OCI-LY3 (cell line): ENCODE results near the gene DRD1.

Experiments used
- H2AFZ ChIP-seq: fragments of 200-600, 300-600 bp; shearing (Covaris generic); 2 replicates; pipeline ENCODE4 v1.6.0; 2014; ENCODE audit warnings: antibody characterized with exemption, low read depth, low read length
- H3K27ac ChIP-seq: fragments of 200-600, 300-600 bp; sonication (generic); 2 replicates; pipeline ENCODE4 v1.5.1; 2014; ENCODE audit warnings: mild to moderate bottlenecking, low read length, moderate library complexity, mixed read lengths
- H3K27me3 ChIP-seq: fragments of 200-600, 300-600 bp; sonication (generic); 2 replicates; pipeline ENCODE4 v1.6.1; 2014; ENCODE audit warnings: low read depth, low read length, mixed read lengths
- H3K36me3 ChIP-seq: fragments of 200-600, 300-600 bp; sonication (generic); replicated peaks from 2 replicates; pipeline ENCODE3; 2014; ENCODE audit warnings: low read depth, low read length, mixed read lengths
- H3K4me1 ChIP-seq: fragments of 300-600, 200-600 bp; sonication (generic); 2 replicates; pipeline ENCODE4 v1.6.1; 2014; ENCODE audit warnings: low read length, mixed read lengths
- H3K4me2 ChIP-seq: fragments of 200-600, 300-600 bp; sonication (generic); 2 replicates; pipeline ENCODE4 v1.6.1; 2014; ENCODE audit warnings: low read length, mixed read lengths
- H3K4me3 ChIP-seq: fragments of 300-600, 200-600 bp; sonication (generic); 2 replicates; pipeline ENCODE4 v1.5.1; 2014; ENCODE audit warnings: antibody characterized with exemption, mild to moderate bottlenecking, low read length, moderate library complexity
- H3K79me2 ChIP-seq: fragments of 300-600, 200-600 bp; shearing (Covaris generic); 2 replicates; pipeline ENCODE4 v1.6.1; 2014; ENCODE audit warnings: mild to moderate bottlenecking, low read length, mixed read lengths
- H3K9ac ChIP-seq: fragments of 300-600, 200-600 bp; shearing (Covaris generic); 2 replicates; pipeline ENCODE4 v1.6.0; 2014; ENCODE audit warnings: mild to moderate bottlenecking, low read length, moderate library complexity
- H3K9me3 ChIP-seq: fragments of 200-600, 300-600 bp; shearing (Covaris generic); 2 replicates; pipeline ENCODE4 v1.6.1; 2014; ENCODE audit warnings: low read length, mixed read lengths; ENCODE audit not compliant: insufficient read depth
- H4K20me1 ChIP-seq: fragments of 200-600, 300-600 bp; sonication (generic); 2 replicates; pipeline ENCODE4 v1.6.1; 2016; ENCODE audit warnings: low read length, mixed read lengths; ENCODE audit not compliant: insufficient read depth
- EZH2phosphoT487 ChIP-seq: fragments of 200-600 bp; shearing (Covaris generic); IDR thresholded peaks from 2 replicates; pipeline ENCODE4 v1.6.1; 2018; ENCODE audit warnings: antibody characterized with exemption, mixed run types, low read depth
- TF ChIP-seq, protein P1 (sequence below): fragments of 200-600, 300-600 bp; sonication (generic); IDR thresholded peaks from 2 replicates; pipeline ENCODE4 v1.5.1; 2014; ENCODE audit warnings: antibody characterized with exemption, low read length, low read depth

Gene DRD1

DNA sequence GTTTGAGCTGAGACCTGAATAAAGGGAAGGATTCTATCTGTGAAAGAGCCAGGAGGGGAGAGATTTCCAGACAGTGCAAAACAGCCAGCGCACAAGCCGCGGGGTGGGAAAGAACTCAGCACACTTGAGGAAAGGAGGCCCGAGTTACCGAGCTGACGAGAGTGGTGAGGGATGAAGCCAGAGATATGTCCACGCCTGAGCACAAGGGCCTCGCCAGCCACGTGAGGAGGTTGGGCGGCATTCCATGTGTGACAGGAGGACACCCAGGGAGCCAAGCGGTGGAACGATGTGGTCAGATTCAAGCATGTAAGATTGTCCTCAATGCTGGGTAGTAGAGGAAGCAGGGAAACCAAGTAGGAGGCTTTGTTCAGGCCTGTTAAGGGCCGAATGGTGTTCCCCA, 17.4 kb upstream of the DRD1 start:
- no peaks in the 10 kb centered on the region for H3K79me2 ChIP-seq
- no peak overlapping the region for H3K9ac ChIP-seq
- H2AFZ ChIP-seq = no peak overlapping the region
- no peaks in the 10 kb centered on the region for H3K4me1 ChIP-seq
- no peaks in the 10 kb centered on the region for H3K9me3 ChIP-seq
- peaks cover 21% of the 10 kb centered on the region for H3K27me3 ChIP-seq
- H4K20me1 ChIP-seq = no peaks in the 10 kb centered on the region
- TF ChIP-seq EZH2phosphoT487 = no peak
- TF ChIP-seq, protein P1, sequence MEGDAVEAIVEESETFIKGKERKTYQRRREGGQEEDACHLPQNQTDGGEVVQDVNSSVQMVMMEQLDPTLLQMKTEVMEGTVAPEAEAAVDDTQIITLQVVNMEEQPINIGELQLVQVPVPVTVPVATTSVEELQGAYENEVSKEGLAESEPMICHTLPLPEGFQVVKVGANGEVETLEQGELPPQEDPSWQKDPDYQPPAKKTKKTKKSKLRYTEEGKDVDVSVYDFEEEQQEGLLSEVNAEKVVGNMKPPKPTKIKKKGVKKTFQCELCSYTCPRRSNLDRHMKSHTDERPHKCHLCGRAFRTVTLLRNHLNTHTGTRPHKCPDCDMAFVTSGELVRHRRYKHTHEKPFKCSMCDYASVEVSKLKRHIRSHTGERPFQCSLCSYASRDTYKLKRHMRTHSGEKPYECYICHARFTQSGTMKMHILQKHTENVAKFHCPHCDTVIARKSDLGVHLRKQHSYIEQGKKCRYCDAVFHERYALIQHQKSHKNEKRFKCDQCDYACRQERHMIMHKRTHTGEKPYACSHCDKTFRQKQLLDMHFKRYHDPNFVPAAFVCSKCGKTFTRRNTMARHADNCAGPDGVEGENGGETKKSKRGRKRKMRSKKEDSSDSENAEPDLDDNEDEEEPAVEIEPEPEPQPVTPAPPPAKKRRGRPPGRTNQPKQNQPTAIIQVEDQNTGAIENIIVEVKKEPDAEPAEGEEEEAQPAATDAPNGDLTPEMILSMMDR = no peak
- no peak overlapping the region for H3K4me3 ChIP-seq
- H3K36me3 ChIP-seq = no peaks in the 10 kb centered on the region
- no peak overlapping the region for H3K27ac ChIP-seq
- no peak overlapping the region for H3K4me2 ChIP-seq

DNA sequence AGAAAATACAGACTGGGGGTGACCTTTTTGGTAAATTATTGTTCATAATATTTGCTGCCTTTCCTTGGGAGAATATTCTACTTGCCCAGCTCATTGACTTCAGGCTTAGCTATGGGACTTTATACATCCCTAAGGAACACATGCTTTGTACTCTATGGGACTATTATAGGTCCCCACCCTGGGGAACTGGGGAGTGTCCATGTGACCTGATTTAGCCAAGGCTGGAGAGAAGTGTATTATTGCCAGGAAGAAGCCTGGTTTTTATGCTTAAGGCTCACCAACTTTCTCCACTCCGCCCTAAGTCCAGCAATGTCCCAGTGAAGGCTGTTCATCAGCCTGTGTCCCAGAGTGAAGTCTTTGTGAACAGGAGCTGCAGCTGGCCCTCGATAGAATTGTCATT, 16.6 kb upstream of the DRD1 start:
- no peaks in the 10 kb centered on the region for H4K20me1 ChIP-seq
- TF ChIP-seq, protein P1 = no peak
- TF ChIP-seq EZH2phosphoT487 = no peak

DNA sequence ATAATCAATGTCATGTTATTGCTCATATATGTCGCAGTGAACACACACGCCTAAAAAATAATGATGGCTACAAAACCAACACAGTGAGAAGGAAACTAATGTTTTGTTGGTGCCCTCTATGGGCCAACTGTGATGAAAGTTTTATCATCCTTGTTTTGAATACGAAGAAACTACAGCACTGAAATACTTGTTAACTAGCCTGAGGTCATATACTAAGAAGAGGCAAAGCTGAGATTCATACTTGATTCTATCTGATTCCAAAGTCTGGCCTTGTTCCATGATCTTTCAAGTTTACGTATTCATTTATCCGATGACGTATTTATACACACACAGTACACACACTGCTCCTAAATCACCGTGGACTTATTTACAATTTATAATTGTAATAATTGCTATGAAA, 16.1 kb upstream of the DRD1 start:
- no peaks in the 10 kb centered on the region for H4K20me1 ChIP-seq
- H3K4me2 ChIP-seq = no peak overlapping the region
- H3K4me3 ChIP-seq = no peak overlapping the region
- H3K36me3 ChIP-seq = no peaks in the 10 kb centered on the region
- no peak overlapping the region for H3K27ac ChIP-seq
- no peak overlapping the region for H3K9ac ChIP-seq
- no peak for TF ChIP-seq EZH2phosphoT487
- TF ChIP-seq, protein P1 = peak; percentile 62
- H3K79me2 ChIP-seq = no peaks in the 10 kb centered on the region
- H3K4me1 ChIP-seq = no peaks in the 10 kb centered on the region
- no peak overlapping the region for H2AFZ ChIP-seq
- H3K27me3 ChIP-seq = peaks cover 13% of the 10 kb centered on the region
- H3K9me3 ChIP-seq = no peaks in the 10 kb centered on the region

More for the DNA sequence above, 16.6 kb upstream of the DRD1 start:
- Histone ChIP-seq H3K27me3 (peaks cover 16% of the 10 kb centered on the region), H2AFZ (no peak overlapping the region), H3K4me1 (no peaks in the 10 kb centered on the region), H3K79me2 (no peaks in the 10 kb centered on the region), H3K9ac (no peak overlapping the region), H3K4me3 (no peak overlapping the region), H3K9me3 (no peaks in the 10 kb centered on the region), H3K4me2 (no peak overlapping the region), H3K27ac (no peak overlapping the region), H3K36me3 (no peaks in the 10 kb centered on the region)

DNA sequence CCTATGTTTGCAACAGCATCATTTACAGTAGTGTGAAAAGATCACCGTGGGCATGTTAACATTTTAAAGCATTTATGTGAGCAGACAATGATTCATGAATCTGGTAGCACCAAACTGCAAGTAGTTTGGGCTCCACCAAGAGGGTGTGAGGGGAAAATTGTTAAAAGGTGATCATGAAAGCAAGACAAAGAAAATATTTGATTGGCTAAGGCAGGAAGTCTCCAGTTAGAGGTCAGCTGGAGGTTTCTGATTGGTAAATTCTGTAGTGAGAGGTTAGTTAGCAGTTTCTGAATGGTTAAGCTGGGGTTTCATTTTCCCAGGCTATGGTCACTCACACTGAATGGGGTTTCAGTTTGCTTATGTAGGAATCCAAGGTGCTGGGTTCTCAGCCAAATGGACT, 13.5 kb upstream of the DRD1 start:
- no peaks in the 10 kb centered on the region for H3K9me3 ChIP-seq
- no peak overlapping the region for H3K4me2 ChIP-seq
- H3K79me2 ChIP-seq = no peaks in the 10 kb centered on the region
- no peaks in the 10 kb centered on the region for H3K36me3 ChIP-seq
- peaks cover 13% of the 10 kb centered on the region for H3K27me3 ChIP-seq
- no peaks in the 10 kb centered on the region for H4K20me1 ChIP-seq
- no peaks in the 10 kb centered on the region for H3K4me1 ChIP-seq
- H3K9ac ChIP-seq = no peak overlapping the region
- no peak for TF ChIP-seq EZH2phosphoT487
- TF ChIP-seq, protein P1 = no peak
- H3K4me3 ChIP-seq = no peak overlapping the region
- H2AFZ ChIP-seq = no peak overlapping the region
- no peak overlapping the region for H3K27ac ChIP-seq
